Panc1 (cell line): Measurements from ENCODE around the gene MUC2.

Experiments
- CTCF ChIP-seq: fragments of 450-650 bp; IDR thresholded peaks from 2 replicates; pipeline ENCODE4 v1.5.1; 2017; ENCODE audit warnings: mild to moderate bottlenecking
- POLR2AphosphoS5 ChIP-seq: IDR thresholded peaks from 2 replicates; pipeline ENCODE4 v1.6.1; 2012; ENCODE audit warnings: mild to moderate bottlenecking, low read depth, low read length, moderate library complexity

- no peak for TF ChIP-seq CTCF
- no peak for TF ChIP-seq POLR2AphosphoS5
Measured at GRCh38 chr11:1113405-1114201, 38.9 kb downstream of the MUC2 start.
